ENCODE results near the gene GPR152.

GPR152 gene

DNA sequence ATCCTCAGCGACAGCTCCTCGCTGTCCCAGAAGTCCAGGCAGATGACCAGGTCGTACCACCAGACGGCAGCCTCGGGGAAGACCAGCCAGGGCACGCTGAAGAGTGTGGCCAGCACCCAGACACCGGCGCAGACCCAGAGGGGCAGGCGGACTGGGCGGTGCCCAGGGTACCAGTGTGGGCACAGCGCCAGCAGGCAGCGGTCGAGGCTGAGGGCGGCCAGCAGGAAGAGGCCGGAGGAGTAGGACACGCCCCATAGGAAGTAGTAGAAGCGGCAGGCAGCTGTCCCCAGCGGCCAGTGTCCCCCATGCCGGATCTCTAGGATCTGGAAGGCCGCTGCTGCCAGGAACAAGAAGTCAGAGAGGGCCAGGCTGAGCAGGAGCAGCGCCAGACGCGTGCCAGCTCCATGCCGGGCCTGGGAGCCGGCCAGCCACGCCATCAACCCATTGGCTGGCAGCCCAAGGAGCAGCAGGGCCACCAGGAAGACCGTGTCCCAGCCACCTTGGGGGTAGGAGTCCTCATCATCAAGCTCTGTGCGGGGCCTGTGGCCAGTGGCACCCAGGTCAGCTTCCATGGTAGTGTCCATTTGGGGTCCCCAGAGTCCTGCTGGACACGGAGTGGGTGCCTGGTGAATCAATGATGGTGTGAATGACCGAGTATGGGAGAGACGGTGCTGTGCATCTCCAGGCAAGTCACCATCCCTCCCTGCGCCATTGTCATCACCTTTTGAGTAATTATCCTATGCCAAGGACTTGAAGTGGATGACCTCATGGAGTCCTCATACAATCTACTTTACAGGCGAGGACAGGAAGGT, at the start of gene GPR152:
Gene GPR152, minus strand, starts transcription at position 589 of the 812 bp plus-strand sequence. Its CDS starts 5 bp downstream, at position 584.
- Mint-ChIP-seq H3K4me3 (no peak within 1 kb of the TSS), H3K4me1 (peaks cover 18% of the 10 kb centered on the region), H3K27ac (peak within 1 kb of the TSS; percentile 56), H3K9me3 (no peaks in the 10 kb centered on the region), H3K36me3 (peaks cover under 1% of the 10 kb centered on the region)
- no peak for ATAC-seq
- no peak for DNase-seq (ENCODE audit: low spot score in 2 of 2)

DNA sequence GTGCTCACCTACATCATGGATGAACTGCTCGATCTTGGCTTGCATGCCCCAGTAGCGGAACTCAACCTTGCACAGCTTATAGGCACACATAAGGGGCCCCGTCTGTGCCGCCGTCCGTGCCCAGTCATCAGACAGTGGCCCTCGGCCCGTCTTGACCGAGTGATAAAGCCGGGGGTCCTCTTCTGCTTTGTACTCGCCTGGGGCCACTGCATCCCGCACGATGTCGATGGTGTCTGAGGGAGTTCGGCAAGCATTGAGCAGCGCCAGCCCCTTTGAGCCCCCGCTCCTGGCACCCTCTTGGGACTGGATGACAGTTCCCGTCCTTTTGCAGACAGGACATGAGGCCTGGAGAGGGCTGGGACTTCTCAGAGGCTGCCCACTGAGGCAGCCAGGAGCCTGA, 49.3 kb upstream of the GPR152 start:
- no peak for ATAC-seq
- peaks cover 90% of the 10 kb centered on the region for H3K36me3 Mint-ChIP-seq
- peaks cover 42% of the 10 kb centered on the region for H3K4me1 Mint-ChIP-seq
- no peak for DNase-seq (ENCODE audit: low spot score in 2 of 2)
- H3K27ac Mint-ChIP-seq, result no peak overlapping the region
- no peaks in the 10 kb centered on the region for H3K9me3 Mint-ChIP-seq
- H3K4me3 Mint-ChIP-seq, result no peak overlapping the region

DNA sequence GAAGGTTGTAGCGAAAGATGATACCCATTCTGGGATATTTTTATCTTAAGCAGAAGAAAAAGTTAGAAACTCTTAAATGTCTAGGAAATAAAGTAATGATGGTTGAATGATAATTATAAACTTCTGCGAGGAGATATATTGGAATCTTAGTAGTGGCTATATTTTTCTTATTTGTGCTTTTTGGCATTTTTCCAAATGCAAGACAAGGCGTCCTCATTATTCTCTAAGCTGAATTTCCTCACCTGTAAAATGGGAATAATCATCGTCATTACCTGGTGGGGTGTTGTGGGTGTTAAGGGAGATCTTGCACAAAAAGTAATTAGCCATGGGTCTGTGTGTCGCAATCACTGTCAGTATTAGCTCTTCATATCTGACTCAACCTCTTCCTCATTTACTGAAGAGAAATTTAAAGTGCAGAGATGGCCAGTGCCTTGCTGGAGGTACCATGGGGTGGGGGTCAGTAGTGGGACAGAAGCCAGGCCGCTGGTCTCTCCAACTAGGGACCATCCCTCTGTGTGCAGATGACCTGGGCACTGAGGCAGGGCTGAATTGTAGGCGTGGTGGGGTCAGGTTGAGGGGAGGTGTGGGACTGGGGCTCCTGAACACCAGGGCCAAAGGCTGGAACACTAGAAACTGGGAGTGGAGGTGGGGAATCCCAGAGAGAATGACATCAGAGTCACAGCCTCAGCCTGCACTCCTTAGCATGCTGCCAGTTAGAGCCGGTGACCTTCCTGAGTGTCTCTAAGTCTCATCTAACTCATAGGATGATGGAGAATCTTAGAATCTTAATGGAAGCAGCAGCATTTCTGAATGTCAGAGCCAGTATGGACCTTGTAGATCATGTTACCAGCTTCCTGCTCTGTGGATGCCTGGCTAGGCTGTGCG, 48.5 kb upstream of the GPR152 start:
- DNase-seq (ENCODE audit: low spot score in 2 of 2), result no peak
- ATAC-seq, result no peak
- Mint-ChIP-seq H3K4me3 (no peak overlapping the region), H3K4me1 (peaks cover 35% of the 10 kb centered on the region), H3K36me3 (peaks cover 90% of the 10 kb centered on the region), H3K9me3 (no peaks in the 10 kb centered on the region), H3K27ac (peak overlapping the region; percentile 40)

DNA sequence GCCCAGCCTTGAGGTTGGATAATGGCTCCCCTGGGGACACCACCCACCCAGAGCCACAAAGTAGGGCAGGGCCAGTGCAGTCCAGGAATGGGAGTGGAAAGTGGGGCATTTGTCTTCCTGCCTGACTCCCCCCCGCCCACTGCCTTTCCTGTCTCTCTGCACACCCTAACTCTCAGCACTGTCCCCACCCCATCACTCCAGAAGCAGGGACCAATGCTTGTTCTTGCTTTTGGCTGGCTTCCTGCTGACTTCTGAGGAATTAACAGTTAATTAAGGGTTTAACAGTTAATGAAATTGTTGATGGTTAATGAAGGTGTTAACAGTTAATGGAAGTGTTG, 47.9 kb upstream of the GPR152 start:
- H3K9me3 Mint-ChIP-seq, result no peaks in the 10 kb centered on the region
- H3K4me3 Mint-ChIP-seq, result no peak overlapping the region
- DNase-seq (ENCODE audit: low spot score in 2 of 2) (no peak), ATAC-seq (no peak)
- H3K36me3 Mint-ChIP-seq, result peaks cover 91% of the 10 kb centered on the region
- peaks cover 35% of the 10 kb centered on the region for H3K4me1 Mint-ChIP-seq
- H3K27ac Mint-ChIP-seq, result peak overlapping the region; percentile 40

DNA sequence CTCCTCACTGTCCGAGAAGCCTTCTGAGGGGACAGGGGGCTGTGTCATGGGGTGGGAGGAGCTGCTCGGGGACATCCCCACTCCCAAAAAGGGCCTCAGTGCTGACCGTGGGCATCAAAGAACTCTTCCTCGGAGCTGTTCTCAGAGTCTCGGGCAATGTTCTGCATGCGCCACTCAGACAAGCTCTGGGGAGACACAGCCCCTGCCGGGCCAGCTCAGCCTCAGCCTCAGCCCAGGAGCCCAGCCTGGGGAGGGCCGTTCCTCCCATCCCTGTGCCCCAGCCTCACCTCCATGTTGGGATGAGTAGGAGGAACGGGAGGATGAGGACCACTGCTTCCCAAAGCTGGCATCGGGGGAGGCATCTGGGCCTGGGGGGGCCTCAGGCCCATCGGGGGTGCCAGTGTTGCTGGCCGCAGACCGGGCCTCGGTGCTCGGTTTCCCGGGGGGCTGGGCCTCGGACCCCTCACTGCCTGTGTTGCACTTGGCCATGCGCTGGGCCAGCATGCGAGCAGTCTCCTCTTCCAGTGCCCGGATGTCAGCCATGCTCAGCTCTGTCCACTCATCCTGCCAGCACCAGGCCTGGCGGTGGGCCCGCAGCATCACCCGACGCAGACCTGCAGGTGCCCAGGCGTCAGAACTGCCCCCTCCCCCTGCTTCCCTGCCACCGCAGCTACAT, 47.4 kb upstream of the GPR152 start:
- no peak overlapping the region for H3K4me3 Mint-ChIP-seq
- ATAC-seq, result no peak
- no peak for DNase-seq (ENCODE audit: low spot score in 2 of 2)
- no peak overlapping the region for H3K27ac Mint-ChIP-seq
- H3K9me3 Mint-ChIP-seq, result no peaks in the 10 kb centered on the region
- peaks cover 92% of the 10 kb centered on the region for H3K36me3 Mint-ChIP-seq
- peaks cover 34% of the 10 kb centered on the region for H3K4me1 Mint-ChIP-seq

DNA sequence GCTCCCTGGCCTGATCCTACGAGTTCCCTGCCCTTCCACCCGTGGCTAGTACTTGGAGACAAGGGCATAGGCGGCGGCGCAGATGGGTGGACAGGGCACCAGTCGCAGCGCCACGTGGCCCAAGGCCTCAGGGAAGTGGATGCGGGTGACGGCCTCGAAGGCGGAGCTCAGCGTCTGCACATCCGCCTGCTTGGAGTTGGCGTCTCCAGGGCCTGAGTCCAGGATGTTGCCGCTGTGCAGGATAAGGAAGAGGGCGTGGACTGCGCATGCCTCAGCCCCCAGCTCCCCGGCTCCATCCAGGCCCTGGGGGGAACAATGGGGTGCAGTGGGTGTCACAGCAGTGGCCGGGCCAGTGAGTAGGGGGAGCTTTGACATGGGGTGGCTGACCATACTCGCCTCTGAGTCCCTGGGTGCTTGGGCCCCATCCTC, 46.0 kb upstream of the GPR152 start:
- H3K4me3 Mint-ChIP-seq, result no peak overlapping the region
- peaks cover 99% of the 10 kb centered on the region for H3K36me3 Mint-ChIP-seq
- DNase-seq (ENCODE audit: low spot score in 2 of 2) (no peak), ATAC-seq (no peak)
- H3K4me1 Mint-ChIP-seq, result peaks cover 31% of the 10 kb centered on the region
- H3K9me3 Mint-ChIP-seq, result no peaks in the 10 kb centered on the region
- H3K27ac Mint-ChIP-seq, result no peak overlapping the region

DNA sequence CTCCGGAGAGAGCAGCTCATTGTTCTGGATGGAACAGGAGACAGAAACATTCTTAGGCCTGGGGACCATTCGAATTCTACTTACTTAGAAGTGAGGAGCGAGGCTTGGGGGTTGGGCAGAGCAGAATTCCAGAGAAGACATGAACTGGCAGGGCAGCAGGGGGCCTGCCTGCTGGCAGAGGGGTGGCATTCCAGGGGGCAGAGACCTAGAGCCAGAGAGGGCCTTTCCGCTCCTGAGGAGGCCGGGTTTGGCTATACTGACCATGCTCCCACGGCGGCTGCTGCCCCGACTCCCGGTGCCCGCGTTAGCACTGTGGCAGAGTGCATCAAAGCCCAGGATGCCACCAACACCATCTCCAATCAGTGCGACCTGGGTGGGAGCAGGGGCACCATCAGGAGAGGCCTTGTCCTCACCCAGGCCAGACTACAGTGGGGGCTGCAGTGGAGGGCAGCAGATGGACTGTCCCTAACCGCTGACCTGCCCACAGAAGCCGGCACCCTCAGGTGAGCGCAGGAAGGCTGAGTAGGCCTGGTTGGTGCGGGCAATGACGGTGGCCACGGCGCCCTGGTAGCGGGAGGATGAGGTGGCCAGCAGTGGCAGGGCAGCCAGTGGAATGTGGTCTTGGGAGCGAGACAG, 45.2 kb upstream of the GPR152 start:
- no peak for DNase-seq (ENCODE audit: low spot score in 2 of 2)
- no peak overlapping the region for H3K4me3 Mint-ChIP-seq
- H3K27ac Mint-ChIP-seq, result peak overlapping the region; percentile 61
- peaks cover 99% of the 10 kb centered on the region for H3K36me3 Mint-ChIP-seq
- ATAC-seq, result no peak
- H3K4me1 Mint-ChIP-seq, result peaks cover 23% of the 10 kb centered on the region
- no peaks in the 10 kb centered on the region for H3K9me3 Mint-ChIP-seq

DNA sequence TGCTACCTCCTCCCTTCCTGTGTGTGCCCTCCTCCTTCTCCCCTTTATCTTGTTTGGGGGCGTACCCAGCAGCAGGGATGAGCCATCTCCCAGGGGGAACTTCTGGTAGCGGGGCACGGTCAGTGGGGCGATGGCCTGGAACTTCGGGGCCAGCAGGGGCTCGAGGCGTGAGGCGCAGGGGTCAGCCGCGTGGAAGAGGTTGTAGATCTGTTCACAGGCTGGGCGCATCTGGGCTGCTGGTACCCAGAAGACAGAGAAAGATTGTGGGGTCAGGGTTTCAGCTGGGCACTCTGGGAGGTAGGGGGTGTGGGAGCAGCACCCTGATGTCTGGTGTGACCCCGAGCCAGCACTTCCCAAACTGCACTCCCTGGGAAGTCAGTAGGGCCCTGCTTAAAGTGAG, 43.6 kb upstream of the GPR152 start:
- no peak for DNase-seq (ENCODE audit: low spot score in 2 of 2)
- ATAC-seq, result no peak
- Mint-ChIP-seq H3K36me3 (peaks cover 99% of the 10 kb centered on the region), H3K27ac (peak overlapping the region; percentile 74), H3K4me1 (peaks cover 16% of the 10 kb centered on the region), H3K9me3 (no peaks in the 10 kb centered on the region), H3K4me3 (no peak overlapping the region)

DNA sequence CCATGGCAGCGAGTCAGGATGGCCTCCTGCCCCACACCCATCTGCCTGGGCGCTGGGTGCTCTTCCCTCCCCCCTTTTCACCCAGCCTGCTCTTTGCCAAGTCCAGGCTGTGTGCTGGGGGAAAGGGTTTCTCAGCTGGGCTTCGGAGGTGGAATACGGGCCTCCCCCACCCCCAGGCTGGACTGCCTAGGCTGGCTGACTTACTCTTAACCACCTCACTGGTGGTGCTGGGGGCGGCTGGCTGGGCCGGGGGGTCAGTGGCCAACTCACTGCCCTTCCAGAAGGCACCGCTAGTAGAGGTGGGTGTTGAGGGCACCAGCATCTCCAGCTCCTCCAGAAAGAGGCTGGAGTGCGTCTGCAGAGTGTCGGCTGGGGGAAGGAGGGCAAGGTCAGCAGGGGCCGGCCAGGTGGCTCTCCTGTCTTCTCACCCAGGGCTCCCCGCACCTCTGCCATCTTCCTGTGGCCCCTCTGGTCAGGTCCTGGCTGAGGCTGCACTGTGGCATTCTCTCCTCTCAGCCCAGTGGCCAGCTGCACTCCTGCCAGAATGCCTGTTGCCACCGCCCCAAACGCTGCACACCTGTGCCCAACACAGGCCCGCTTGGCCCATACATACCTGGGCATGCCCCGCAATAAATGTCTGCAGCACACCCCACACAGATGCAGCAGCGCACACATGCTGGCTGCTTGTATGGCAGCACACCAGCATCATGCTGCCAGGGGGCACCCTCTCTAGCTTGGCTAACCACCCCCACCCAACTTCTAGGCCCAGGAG, 42.9 kb upstream of the GPR152 start:
- Mint-ChIP-seq H3K27ac (peak overlapping the region; percentile 74), H3K36me3 (peaks cover 99% of the 10 kb centered on the region), H3K4me3 (no peak overlapping the region)

DNA sequence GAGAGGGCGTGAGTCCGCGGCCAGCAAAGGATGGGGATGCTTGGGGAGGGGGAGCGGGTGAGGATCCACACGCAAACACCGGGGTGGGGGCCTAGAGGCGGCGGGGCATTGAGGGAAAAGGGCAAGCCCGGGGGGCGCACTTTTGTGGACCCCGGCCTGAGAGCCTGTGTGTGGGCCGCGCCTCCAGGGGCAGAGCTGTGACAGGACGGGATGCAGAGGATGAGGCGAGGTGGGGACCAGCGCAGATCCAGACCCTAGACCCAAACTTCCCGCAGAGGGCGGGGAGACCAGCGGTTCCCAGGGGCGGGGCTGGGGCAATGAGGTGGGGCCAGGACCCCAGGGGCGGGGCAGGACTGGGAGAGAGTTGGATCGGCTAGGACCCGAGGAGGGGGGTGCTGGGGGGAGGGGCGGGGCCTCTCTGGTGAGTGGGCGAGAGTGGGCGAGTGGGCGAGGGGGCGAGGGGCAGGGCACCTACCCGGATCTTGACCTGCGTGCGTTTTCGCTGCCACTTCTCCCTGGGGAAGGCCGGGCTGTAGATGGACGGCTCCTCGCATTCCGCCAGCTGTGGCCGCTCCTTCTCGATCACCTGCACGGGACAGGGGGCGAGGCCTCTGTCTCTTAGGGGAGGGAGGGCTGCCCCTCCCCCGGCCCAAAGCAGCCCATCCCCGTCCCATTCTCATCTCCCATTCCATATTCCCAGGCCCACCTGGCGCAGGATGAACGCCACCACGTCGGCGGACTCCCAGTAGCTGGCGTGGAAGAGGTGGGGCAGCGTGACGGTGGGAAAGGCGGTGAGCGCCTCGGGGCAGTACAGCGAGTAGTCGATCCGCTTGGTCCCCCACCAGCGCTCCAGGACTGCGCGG, 42.1 kb upstream of the GPR152 start:
- H3K4me1 Mint-ChIP-seq, result peaks cover 23% of the 10 kb centered on the region
- H3K27ac Mint-ChIP-seq, result no peak overlapping the region
- H3K4me3 Mint-ChIP-seq, result no peak overlapping the region
- peaks cover 99% of the 10 kb centered on the region for H3K36me3 Mint-ChIP-seq
- no peaks in the 10 kb centered on the region for H3K9me3 Mint-ChIP-seq
- ATAC-seq, result no peak
- no peak for DNase-seq (ENCODE audit: low spot score in 2 of 2)

More for the DNA sequence above, 42.9 kb upstream of the GPR152 start:
- ATAC-seq, result no peak
- peaks cover 15% of the 10 kb centered on the region for H3K4me1 Mint-ChIP-seq
- no peak for DNase-seq (ENCODE audit: low spot score in 2 of 2)
- H3K9me3 Mint-ChIP-seq, result no peaks in the 10 kb centered on the region

DNA sequence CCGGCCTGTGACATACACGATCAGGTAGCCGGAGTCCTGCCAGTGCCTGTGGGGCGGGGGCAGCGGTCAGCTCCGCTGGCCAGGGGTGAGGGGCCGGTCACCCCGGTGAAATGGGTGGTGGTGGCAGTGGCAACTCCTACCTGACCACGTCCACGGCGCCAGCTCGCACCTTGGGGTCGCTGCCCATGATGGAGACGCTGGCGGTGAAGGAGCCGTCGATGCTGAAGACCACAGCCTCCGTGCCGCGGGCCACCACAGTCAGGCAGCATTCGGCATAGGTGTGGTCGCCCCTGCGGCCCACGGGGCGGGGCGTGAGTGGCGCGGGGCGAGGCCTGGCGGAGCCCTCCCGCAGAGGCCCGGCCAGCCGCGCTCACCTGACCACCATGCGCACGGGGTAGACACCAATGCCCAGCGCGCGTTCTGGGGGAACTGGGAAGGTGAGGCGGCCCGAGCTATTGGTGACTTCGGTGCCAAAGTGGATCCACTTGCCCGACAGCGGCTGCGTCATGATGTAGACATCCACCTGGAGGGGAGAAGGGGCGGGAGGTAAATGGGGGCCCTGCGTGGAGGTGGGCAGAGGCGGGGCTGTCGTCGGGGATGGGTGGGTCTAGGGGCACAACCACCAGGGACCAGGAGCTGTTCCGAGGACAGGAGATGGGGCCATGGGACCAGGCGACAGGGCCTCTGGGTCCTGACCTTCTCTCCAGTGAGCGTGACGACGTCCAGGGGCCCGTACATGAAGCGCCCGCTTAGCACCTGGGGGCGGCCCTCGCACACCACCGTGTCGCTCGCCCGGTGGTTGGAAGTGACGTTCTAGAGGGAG, 41.2 kb upstream of the GPR152 start:
- H3K4me1 Mint-ChIP-seq, result peaks cover 30% of the 10 kb centered on the region
- H3K9me3 Mint-ChIP-seq, result no peaks in the 10 kb centered on the region
- DNase-seq (ENCODE audit: low spot score in 2 of 2) (no peak), ATAC-seq (no peak)
- no peak overlapping the region for H3K4me3 Mint-ChIP-seq
- H3K36me3 Mint-ChIP-seq, result peaks cover 99% of the 10 kb centered on the region
- H3K27ac Mint-ChIP-seq, result peak overlapping the region; percentile 52

GRCh38 chr11:67492801-67493547, 40.4 kb upstream of the GPR152 start:
- no peak overlapping the region for H3K4me3 Mint-ChIP-seq
- DNase-seq (ENCODE audit: low spot score in 2 of 2), result no peak
- ATAC-seq, result peak; percentile 8
- H3K27ac Mint-ChIP-seq, result peak overlapping the region; percentile 52
- peaks cover 99% of the 10 kb centered on the region for H3K36me3 Mint-ChIP-seq
- H3K9me3 Mint-ChIP-seq, result no peaks in the 10 kb centered on the region
- peaks cover 38% of the 10 kb centered on the region for H3K4me1 Mint-ChIP-seq

Data from stimulated activated effector memory CD8-positive, alpha-beta T cell treated with anti-CD3 and anti-CD28 coated beads, Interleukin-12 subunit alpha, Interleukin-12 subunit beta, amount 100 ng/mL, for 72 hours (primary cell).